Loucy (cell line): Measurements from ENCODE around the gene FSTL4.

Experiments used
- H2AFZ ChIP-seq: fragments of 200-600 bp; sonication (generic); 2 replicates; pipeline ENCODE4 v1.6.0; 2016; ENCODE audit warnings: antibody characterized with exemption, mild to moderate bottlenecking, low read length, moderate library complexity
- H3F3A ChIP-seq: fragments of 200-600 bp; 2 replicates; pipeline ENCODE4 v1.6.0; 2016; ENCODE audit warnings: antibody characterized with exemption, low read depth, mild to moderate bottlenecking
- H3K27me3 ChIP-seq: fragments of 200-600 bp; sonication (generic); 2 replicates; pipeline ENCODE4 v1.6.1; 2014; ENCODE audit warnings: low read length, mild to moderate bottlenecking; ENCODE audit not compliant: insufficient read depth, poor library complexity, severe bottlenecking
- H3K36me3 ChIP-seq: fragments of 200-600 bp; sonication (generic); 2 replicates; pipeline ENCODE4 v1.6.1; 2016; ENCODE audit warnings: low read length; ENCODE audit not compliant: insufficient read depth
- H3K4me1 ChIP-seq: fragments of 200-600 bp; sonication (generic); 2 replicates; pipeline ENCODE4 v1.5.1; 2014; ENCODE audit warnings: low read length, mild to moderate bottlenecking; ENCODE audit not compliant: insufficient read depth, poor library complexity, severe bottlenecking
- H3K4me2 ChIP-seq: fragments of 200-600 bp; sonication (generic); 2 replicates; pipeline ENCODE4 v1.6.0; 2014; ENCODE audit warnings: antibody characterized with exemption, low read length, low read depth, mild to moderate bottlenecking; ENCODE audit not compliant: poor library complexity, severe bottlenecking
- H3K4me3 ChIP-seq: fragments of 200-600 bp; sonication (generic); 2 replicates; pipeline ENCODE4 v1.5.1; 2014; ENCODE audit warnings: low read length, mild to moderate bottlenecking, mixed read lengths; ENCODE audit not compliant: poor library complexity, severe bottlenecking
- H3K79me2 ChIP-seq: fragments of 200-600 bp; sonication (generic); 2 replicates; pipeline ENCODE4 v1.6.1; 2014; ENCODE audit warnings: low read length; ENCODE audit not compliant: insufficient read depth
- H3K9ac ChIP-seq: fragments of 200-600 bp; sonication (generic); 2 replicates; pipeline ENCODE4 v1.6.0; 2014; ENCODE audit warnings: mild to moderate bottlenecking, low read depth, low read length, moderate library complexity; ENCODE audit not compliant: poor library complexity, severe bottlenecking
- H3K9me2 ChIP-seq: fragments of 200-600 bp; sonication (generic); replicated peaks from 2 replicates; pipeline ENCODE4 v1.6.1; 2016; ENCODE audit warnings: low read depth, low read length, mixed read lengths
- H3K9me3 ChIP-seq: fragments of 200-600 bp; sonication (generic); 2 replicates; pipeline ENCODE4 v1.6.1; 2014; ENCODE audit warnings: mild to moderate bottlenecking, antibody characterized with exemption, low read length, low read depth; ENCODE audit not compliant: insufficient read depth
- H4K20me1 ChIP-seq: fragments of 200-600 bp; sonication (generic); 2 replicates; pipeline ENCODE4 v1.6.0; 2014; ENCODE audit warnings: antibody characterized with exemption, low read length, mild to moderate bottlenecking; ENCODE audit not compliant: insufficient read depth, poor library complexity, severe bottlenecking
- EZH2phosphoT487 ChIP-seq: fragments of 200-600 bp; IDR thresholded peaks from 2 replicates; pipeline ENCODE4 v1.6.1; 2018; ENCODE audit warnings: antibody characterized with exemption, mild to moderate bottlenecking, moderate library complexity, borderline replicate concordance
- TF ChIP-seq, protein P1 (sequence below): fragments of 200-600 bp; sonication (generic); conservative IDR thresholded peaks from 2 replicates; pipeline ENCODE4 v1.5.1; 2014; ENCODE audit warnings: mild to moderate bottlenecking, antibody characterized with exemption, low read length

FSTL4 gene

DNA sequence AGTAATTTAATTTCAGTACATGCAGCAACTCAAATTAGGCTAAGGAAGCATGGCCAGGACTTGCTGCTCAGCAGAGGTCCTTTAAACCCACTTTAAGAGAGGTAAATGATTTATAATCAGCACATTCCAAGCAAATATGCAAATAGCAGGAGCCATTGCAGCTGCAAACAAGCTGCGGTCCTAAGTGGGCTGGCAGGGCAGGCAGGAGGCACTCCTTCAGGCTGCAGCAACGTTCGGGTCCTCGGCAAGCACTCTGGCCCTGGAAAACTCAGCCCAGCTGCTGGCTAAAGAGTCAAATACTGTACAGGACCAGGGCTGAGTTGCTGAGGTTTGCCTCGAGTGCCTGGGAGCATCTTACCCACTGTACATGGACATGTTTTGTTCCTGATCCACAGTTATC is 126.9 kb downstream of the FSTL4 start:
- Histone ChIP-seq H4K20me1 (no peaks in the 10 kb centered on the region), H3K79me2 (no peaks in the 10 kb centered on the region), H3K27me3 (no peaks in the 10 kb centered on the region), H3K4me1 (no peaks in the 10 kb centered on the region), H3K4me2 (no peak overlapping the region), H3K9ac (no peak overlapping the region), H3F3A (no peaks in the 10 kb centered on the region), H3K9me2 (no peaks in the 10 kb centered on the region), H2AFZ (no peak overlapping the region), H3K9me3 (no peaks in the 10 kb centered on the region), H3K4me3 (no peak overlapping the region), H3K36me3 (no peaks in the 10 kb centered on the region)
- no peak for TF ChIP-seq EZH2phosphoT487
- TF ChIP-seq, protein P1, sequence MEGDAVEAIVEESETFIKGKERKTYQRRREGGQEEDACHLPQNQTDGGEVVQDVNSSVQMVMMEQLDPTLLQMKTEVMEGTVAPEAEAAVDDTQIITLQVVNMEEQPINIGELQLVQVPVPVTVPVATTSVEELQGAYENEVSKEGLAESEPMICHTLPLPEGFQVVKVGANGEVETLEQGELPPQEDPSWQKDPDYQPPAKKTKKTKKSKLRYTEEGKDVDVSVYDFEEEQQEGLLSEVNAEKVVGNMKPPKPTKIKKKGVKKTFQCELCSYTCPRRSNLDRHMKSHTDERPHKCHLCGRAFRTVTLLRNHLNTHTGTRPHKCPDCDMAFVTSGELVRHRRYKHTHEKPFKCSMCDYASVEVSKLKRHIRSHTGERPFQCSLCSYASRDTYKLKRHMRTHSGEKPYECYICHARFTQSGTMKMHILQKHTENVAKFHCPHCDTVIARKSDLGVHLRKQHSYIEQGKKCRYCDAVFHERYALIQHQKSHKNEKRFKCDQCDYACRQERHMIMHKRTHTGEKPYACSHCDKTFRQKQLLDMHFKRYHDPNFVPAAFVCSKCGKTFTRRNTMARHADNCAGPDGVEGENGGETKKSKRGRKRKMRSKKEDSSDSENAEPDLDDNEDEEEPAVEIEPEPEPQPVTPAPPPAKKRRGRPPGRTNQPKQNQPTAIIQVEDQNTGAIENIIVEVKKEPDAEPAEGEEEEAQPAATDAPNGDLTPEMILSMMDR = no peak

DNA sequence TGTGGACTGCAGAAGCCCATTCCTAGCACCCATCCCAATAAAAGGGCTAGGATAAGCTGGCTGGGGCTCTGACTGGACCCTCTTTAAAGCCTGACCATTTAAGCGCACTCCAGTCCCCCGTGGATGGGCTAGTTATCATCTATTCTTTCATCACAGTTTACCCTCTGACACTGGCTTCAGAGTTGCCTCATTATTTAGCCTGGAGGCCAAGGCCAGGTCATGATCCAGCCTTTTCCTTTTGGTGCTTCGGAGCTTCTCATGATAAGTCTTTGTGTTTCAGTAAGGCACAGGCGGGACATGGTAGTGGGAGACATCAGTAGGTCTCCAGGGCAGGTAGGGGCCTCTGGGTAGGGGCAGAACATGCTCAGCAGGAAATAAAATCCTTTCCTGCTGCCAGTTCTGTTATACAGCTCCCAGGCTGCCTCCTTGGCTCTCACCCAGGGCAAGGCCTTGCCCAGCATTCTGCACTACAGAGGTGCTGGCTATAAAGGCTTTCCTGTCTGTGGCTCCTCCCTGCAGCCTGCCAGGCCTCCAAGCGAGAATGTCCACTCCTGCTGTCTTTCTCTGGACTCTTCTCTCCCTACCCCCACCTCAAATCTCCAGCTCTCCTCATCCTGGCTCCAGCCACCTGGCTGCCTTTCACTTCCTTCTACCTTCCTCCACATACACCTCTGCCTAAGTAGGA is 128.8 kb downstream of the FSTL4 start:
- Histone ChIP-seq H3K79me2 (no peaks in the 10 kb centered on the region), H3K9me3 (no peaks in the 10 kb centered on the region), H3K4me1 (no peaks in the 10 kb centered on the region), H3K4me2 (no peak overlapping the region), H4K20me1 (no peaks in the 10 kb centered on the region), H2AFZ (no peak overlapping the region), H3K9me2 (no peaks in the 10 kb centered on the region), H3K36me3 (no peaks in the 10 kb centered on the region), H3F3A (no peaks in the 10 kb centered on the region), H3K9ac (no peak overlapping the region), H3K4me3 (no peak overlapping the region), H3K27me3 (no peaks in the 10 kb centered on the region)
- TF ChIP-seq, protein P1 = no peak
- TF ChIP-seq EZH2phosphoT487 = no peak

DNA sequence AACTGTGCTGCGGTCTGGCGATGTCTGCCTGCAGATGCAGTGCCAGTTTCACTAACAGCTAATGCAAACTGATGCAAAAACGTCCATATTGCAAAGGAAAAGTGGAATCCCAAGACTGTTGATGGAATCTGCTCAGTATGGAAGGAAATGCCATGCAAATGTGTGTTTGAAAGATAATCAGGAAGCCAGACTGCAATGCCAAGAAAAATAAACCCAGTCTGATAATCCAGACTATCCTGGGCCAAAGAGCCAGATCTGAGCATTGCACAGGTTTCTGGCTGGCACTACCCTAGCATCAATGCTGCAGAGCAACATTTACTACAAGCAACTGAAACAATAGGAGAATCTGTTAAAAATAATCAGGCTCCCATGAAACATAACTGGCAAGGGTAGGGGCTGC is 130.3 kb downstream of the FSTL4 start:
- H3K9me3 ChIP-seq = no peaks in the 10 kb centered on the region
- H3K9me2 ChIP-seq = no peaks in the 10 kb centered on the region
- no peaks in the 10 kb centered on the region for H3K27me3 ChIP-seq
- H3K9ac ChIP-seq = no peak overlapping the region
- H3K79me2 ChIP-seq = no peaks in the 10 kb centered on the region
- H3K4me2 ChIP-seq = no peak overlapping the region
- H3F3A ChIP-seq = no peaks in the 10 kb centered on the region
- H3K4me3 ChIP-seq = no peak overlapping the region
- H3K36me3 ChIP-seq = no peaks in the 10 kb centered on the region
- H2AFZ ChIP-seq = no peak overlapping the region
- H4K20me1 ChIP-seq = no peaks in the 10 kb centered on the region
- TF ChIP-seq, protein P1 = no peak
- no peak for TF ChIP-seq EZH2phosphoT487
- H3K4me1 ChIP-seq = no peaks in the 10 kb centered on the region
